H9 (cell line): Measurements from ENCODE around the gene SMU1. TPM values are rescaled to one million over a fixed set of nuclear protein-coding genes. Genes with fewer than 3 reads are reported as not detected.

Experiments
- DNase-seq: peaks from one replicate; pipeline ENCODE4 v3.0.0-alpha.2; 2017
- H2AFZ ChIP-seq: one replicate; pipeline ENCODE4 v1.6.1; 2013; ENCODE audit warnings: mild to moderate bottlenecking, low read length, control low read depth, moderate library complexity
- H2AK5ac ChIP-seq: 2 replicates; pipeline ENCODE4 v1.6.1; 2013; ENCODE audit warnings: low read length, control low read depth, mixed read lengths; ENCODE audit not compliant: insufficient read length
- H2BK120ac ChIP-seq: one replicate; pipeline ENCODE4 v1.6.1; 2013; ENCODE audit warnings: low read depth, mild to moderate bottlenecking, low read length, control low read depth, inconsistent platforms; ENCODE audit not compliant: poor library complexity, severe bottlenecking
- H2BK12ac ChIP-seq: 2 replicates; pipeline ENCODE4 v1.6.1; 2013; ENCODE audit warnings: low read length, control low read depth, mixed read lengths, low read depth; ENCODE audit not compliant: insufficient read length
- H2BK15ac ChIP-seq: 2 replicates; pipeline ENCODE4 v1.6.1; 2013; ENCODE audit warnings: low read depth, low read length, control low read depth
- H2BK20ac ChIP-seq: one replicate; pipeline ENCODE4 v1.6.1; 2013; ENCODE audit warnings: low read depth, mild to moderate bottlenecking, low read length, control low read depth, inconsistent platforms; ENCODE audit not compliant: poor library complexity, severe bottlenecking
- H2BK5ac ChIP-seq: 2 replicates; pipeline ENCODE4 v1.6.1; 2013; ENCODE audit warnings: low read length, control low read depth, mixed read lengths; ENCODE audit not compliant: insufficient read length
- H3K14ac ChIP-seq: 2 replicates; pipeline ENCODE4 v1.6.1; 2013; ENCODE audit warnings: low read length, control low read depth; ENCODE audit not compliant: insufficient read depth
- H3K18ac ChIP-seq: 2 replicates; pipeline ENCODE4 v1.6.1; 2013; ENCODE audit warnings: low read depth, mild to moderate bottlenecking, mixed read lengths, low read length, control low read depth; ENCODE audit not compliant: insufficient read length
- H3K23ac ChIP-seq: 2 replicates; pipeline ENCODE4 v1.6.1; 2013; ENCODE audit warnings: low read length, control low read depth, mixed read lengths, low read depth; ENCODE audit not compliant: insufficient read length
- H3K23me2 ChIP-seq: 2 replicates; pipeline ENCODE4 v1.6.1; 2013; ENCODE audit warnings: low read depth, mild to moderate bottlenecking, mixed read lengths, low read length, control low read depth; ENCODE audit not compliant: insufficient read length, poor library complexity, severe bottlenecking
- H3K27ac ChIP-seq: 2 replicates; pipeline ENCODE4 v1.5.1; 2013; ENCODE audit warnings: low read length, control low read depth, mixed read lengths, low read depth; ENCODE audit not compliant: insufficient read length
- H3K27me3 ChIP-seq: 2 replicates; pipeline ENCODE4 v1.6.1; 2013; ENCODE audit warnings: low read length, control low read depth, inconsistent platforms; ENCODE audit not compliant: insufficient read depth
- H3K4ac ChIP-seq: 2 replicates; pipeline ENCODE4 v1.6.1; 2013; ENCODE audit warnings: low read depth, mild to moderate bottlenecking, control low read depth, inconsistent platforms, low read length, moderate library complexity
- H3K4me1 ChIP-seq: 2 replicates; pipeline ENCODE4 v1.6.1; 2013; ENCODE audit warnings: low read length, control low read depth, inconsistent platforms; ENCODE audit not compliant: insufficient read depth
- H3K4me2 ChIP-seq: 2 replicates; pipeline ENCODE4 v1.6.1; 2013; ENCODE audit warnings: low read length, control low read depth, mixed read lengths; ENCODE audit not compliant: insufficient read length, insufficient read depth
- H3K56ac ChIP-seq: 2 replicates; pipeline ENCODE4 v1.6.1; 2013; ENCODE audit warnings: low read depth, mild to moderate bottlenecking, mixed read lengths, low read length, control low read depth; ENCODE audit not compliant: insufficient read length
- H3K79me1 ChIP-seq: 2 replicates; pipeline ENCODE4 v1.6.1; 2013; ENCODE audit warnings: low read depth, mild to moderate bottlenecking, moderate library complexity, low read length, control low read depth, inconsistent platforms; ENCODE audit not compliant: insufficient read depth, poor library complexity, severe bottlenecking
- H3K79me2 ChIP-seq: 2 replicates; pipeline ENCODE4 v1.6.1; 2013; ENCODE audit warnings: low read length, control low read depth, inconsistent platforms; ENCODE audit not compliant: insufficient read depth
- H3K9ac ChIP-seq: 2 replicates; pipeline ENCODE4 v1.6.1; 2013; ENCODE audit warnings: low read length, control low read depth, mixed read lengths; ENCODE audit not compliant: insufficient read length; ENCODE audit errors: extremely low read depth
- H3K9me3 ChIP-seq: one replicate; pipeline ENCODE4 v1.6.1; 2013; ENCODE audit warnings: low read depth, low read length, inconsistent platforms; ENCODE audit not compliant: control insufficient read depth
- H3T11ph ChIP-seq: one replicate; pipeline ENCODE4 v1.6.1; 2013; ENCODE audit warnings: mild to moderate bottlenecking, low read length, control low read depth, inconsistent platforms
- H4K20me1 ChIP-seq: one replicate; pipeline ENCODE4 v1.6.1; 2013; ENCODE audit not compliant: control insufficient read depth, insufficient read length, insufficient read depth
- H4K5ac ChIP-seq: 2 replicates; pipeline ENCODE4 v1.6.1; 2013; ENCODE audit warnings: low read depth, mild to moderate bottlenecking, mixed read lengths, low read length, control low read depth; ENCODE audit not compliant: insufficient read length
- H4K8ac ChIP-seq: replicated peaks from 2 replicates; pipeline ENCODE4 v1.6.1; 2013; ENCODE audit warnings: low read length, control low read depth, mixed read lengths, low read depth; ENCODE audit not compliant: insufficient read length
- H4K91ac ChIP-seq: 2 replicates; pipeline ENCODE4 v1.6.1; 2013; ENCODE audit warnings: low read depth, mild to moderate bottlenecking, moderate library complexity, mixed read lengths, low read length, control low read depth; ENCODE audit not compliant: insufficient read length
- H3K27ac Mint-ChIP-seq, 3 experiments: 2 replicates in 2 of 3; 3 replicates in 1 of 3; pipeline ENCODE4 v1.8.0; 2020 to 2021; ENCODE audit warnings: mixed read lengths in 3 of 3, mild to moderate bottlenecking in 1 of 3, moderate library complexity in 1 of 3
- H3K27me3 Mint-ChIP-seq: 2 replicates; pipeline ENCODE4 v1.8.0; 2021; ENCODE audit warnings: low read depth, mild to moderate bottlenecking, moderate library complexity, mixed read lengths
- H3K36me3 Mint-ChIP-seq, 3 experiments: 2 replicates in 2 of 3; 3 replicates in 1 of 3; pipeline ENCODE4 v1.8.0; 2020 to 2021; ENCODE audit warnings: low read depth in 3 of 3, mixed read lengths in 3 of 3; ENCODE audit not compliant: insufficient read depth in 1 of 3
- H3K4me1 Mint-ChIP-seq, 2 experiments: 2 replicates each; pipeline ENCODE4 v1.8.0; 2020; ENCODE audit warnings: mixed read lengths in 2 of 2
- H3K4me3 Mint-ChIP-seq, 2 experiments: 2 replicates in 1 of 2; 3 replicates in 1 of 2; pipeline ENCODE4 v1.8.0; 2020 to 2021; ENCODE audit warnings: mild to moderate bottlenecking in 2 of 2, mixed read lengths in 2 of 2, moderate library complexity in 1 of 2
- H3K9me3 Mint-ChIP-seq, 2 experiments: 2 replicates in 1 of 2; 3 replicates in 1 of 2; pipeline ENCODE4 v1.8.0; 2020; ENCODE audit warnings: mild to moderate bottlenecking in 2 of 2, mixed read lengths in 2 of 2, moderate library complexity in 1 of 2
- CTCF ChIP-seq: fragments of 200-600 bp; sonication (generic); conservative IDR thresholded peaks from 3 replicates; pipeline ENCODE4 v1.8.0; 2021; ENCODE audit warnings: antibody characterized with exemption, mild to moderate bottlenecking
- WGBS: extraction: QIAGEN DNeasy Blood & Tissue Kit; methylation state at CpG from one replicate; pipeline ENCODE4 v1.1.7; 2013; ENCODE audit warnings: missing lambda C conversion rate, low lambda C conversion rate, mixed read lengths; ENCODE audit not compliant: insufficient read length; ENCODE audit errors: extremely low coverage; 5-methylcytosine and 5-hydroxymethylcytosine counted together
- total RNA-seq: library from RNA; stranded (reverse); gene quantifications from 2 replicates; pipeline ENCODE4 v1.2.1, GENCODE V29; 2021

SMU1 gene
- total RNA-seq, 1 experiment from 2014 or later: 26.9 TPM

GRCh38 chr9:33022303-33022702, 54.2 kb downstream of the SMU1 start:
- H2BK20ac ChIP-seq: no peak overlapping the region
- H3K18ac ChIP-seq: no peak overlapping the region
- H3K9ac ChIP-seq: no peak overlapping the region
- peaks cover 5% of the 10 kb centered on the region for H3K23me2 ChIP-seq
- H2AK5ac ChIP-seq: no peak overlapping the region
- no peak overlapping the region for H3K4me2 ChIP-seq
- H2BK120ac ChIP-seq: no peak overlapping the region
- TF ChIP-seq CTCF: no peak
- no peak overlapping the region for H2AFZ ChIP-seq
- H2BK5ac ChIP-seq: no peak overlapping the region
- no peak for DNase-seq
- no peak overlapping the region for H4K91ac ChIP-seq
- Mint-ChIP-seq H3K27me3 (no peaks in the 10 kb centered on the region), H3K4me3 (no peak overlapping the region), H3K4me1 (peaks cover 21 to 27% of the 10 kb centered on the region in 2 experiments), H3K9me3 (no peaks in the 10 kb centered on the region), H3K36me3 (peaks cover 21 to 47% (median 40%) of the 10 kb centered on the region in 3 experiments; a peak in 6 of 7 replicates), H3K27ac (no peak overlapping the region; a peak in 1 of 7 replicates)
- H3K4me1 ChIP-seq: 0 out of 2 replicates have a peak, but pooled peaks cover 4% of the 10 kb centered on the region
- no peak overlapping the region for H4K5ac ChIP-seq
- H2BK15ac ChIP-seq: no peak overlapping the region
- WGBS: no CpG with 5 or more reads among the region's 3 CpGs
- peaks cover 29% of the 10 kb centered on the region; the same call in 1 of the 2 replicates for H3K79me2 ChIP-seq
- H3K9me3 ChIP-seq: no peaks in the 10 kb centered on the region
- H3K56ac ChIP-seq: no peak overlapping the region
- H4K20me1 ChIP-seq: no peaks in the 10 kb centered on the region
- no peak overlapping the region for H3K23ac ChIP-seq
- H4K8ac ChIP-seq: no peak overlapping the region
- H3K4ac ChIP-seq: no peak overlapping the region
- no peak overlapping the region for H3K14ac ChIP-seq
- H3T11ph ChIP-seq: no peak overlapping the region
- H3K27ac ChIP-seq: no peak overlapping the region
- peaks cover 3% of the 10 kb centered on the region for H3K79me1 ChIP-seq
- H3K27me3 ChIP-seq: no peaks in the 10 kb centered on the region
- H2BK12ac ChIP-seq: no peak overlapping the region
